ENCODE data around the gene CTNND1. TPM values are rescaled to one million over a fixed set of nuclear protein-coding genes. Genes with fewer than 3 reads are reported as not detected.
A peak's percentile ranks its signal among the peaks of the same experiment; 100 is the strongest.

Gene CTNND1
- total RNA-seq, 1 donor from 2014 or later: 69.5 TPM

- peak overlapping the region in 1 of 2 donors; percentile 28 for H3K27ac ChIP-seq
- no peaks in the 10 kb centered on the region for H3K27me3 ChIP-seq
- intact Hi-C loops (cut with DNase I): no loop called here
- TF ChIP-seq, protein P1, sequence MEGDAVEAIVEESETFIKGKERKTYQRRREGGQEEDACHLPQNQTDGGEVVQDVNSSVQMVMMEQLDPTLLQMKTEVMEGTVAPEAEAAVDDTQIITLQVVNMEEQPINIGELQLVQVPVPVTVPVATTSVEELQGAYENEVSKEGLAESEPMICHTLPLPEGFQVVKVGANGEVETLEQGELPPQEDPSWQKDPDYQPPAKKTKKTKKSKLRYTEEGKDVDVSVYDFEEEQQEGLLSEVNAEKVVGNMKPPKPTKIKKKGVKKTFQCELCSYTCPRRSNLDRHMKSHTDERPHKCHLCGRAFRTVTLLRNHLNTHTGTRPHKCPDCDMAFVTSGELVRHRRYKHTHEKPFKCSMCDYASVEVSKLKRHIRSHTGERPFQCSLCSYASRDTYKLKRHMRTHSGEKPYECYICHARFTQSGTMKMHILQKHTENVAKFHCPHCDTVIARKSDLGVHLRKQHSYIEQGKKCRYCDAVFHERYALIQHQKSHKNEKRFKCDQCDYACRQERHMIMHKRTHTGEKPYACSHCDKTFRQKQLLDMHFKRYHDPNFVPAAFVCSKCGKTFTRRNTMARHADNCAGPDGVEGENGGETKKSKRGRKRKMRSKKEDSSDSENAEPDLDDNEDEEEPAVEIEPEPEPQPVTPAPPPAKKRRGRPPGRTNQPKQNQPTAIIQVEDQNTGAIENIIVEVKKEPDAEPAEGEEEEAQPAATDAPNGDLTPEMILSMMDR (IDR thresholded peaks at IDR 0.05): no peak
- H3K4me1 ChIP-seq: peaks cover 0 to 41% of the 10 kb centered on the region in 2 donors
- DNase-seq (ENCODE audit: low spot score in 2 of 2): no peak
- peaks cover 0 to 3% of the 10 kb centered on the region in 2 donors for H3K36me3 ChIP-seq
- H3K9me3 ChIP-seq: no peaks in the 10 kb centered on the region
- H3K4me3 ChIP-seq: no peak overlapping the region
Observed at GRCh38 chr11:57786436-57786835, 24.8 kb downstream of the CTNND1 start.

DNA sequence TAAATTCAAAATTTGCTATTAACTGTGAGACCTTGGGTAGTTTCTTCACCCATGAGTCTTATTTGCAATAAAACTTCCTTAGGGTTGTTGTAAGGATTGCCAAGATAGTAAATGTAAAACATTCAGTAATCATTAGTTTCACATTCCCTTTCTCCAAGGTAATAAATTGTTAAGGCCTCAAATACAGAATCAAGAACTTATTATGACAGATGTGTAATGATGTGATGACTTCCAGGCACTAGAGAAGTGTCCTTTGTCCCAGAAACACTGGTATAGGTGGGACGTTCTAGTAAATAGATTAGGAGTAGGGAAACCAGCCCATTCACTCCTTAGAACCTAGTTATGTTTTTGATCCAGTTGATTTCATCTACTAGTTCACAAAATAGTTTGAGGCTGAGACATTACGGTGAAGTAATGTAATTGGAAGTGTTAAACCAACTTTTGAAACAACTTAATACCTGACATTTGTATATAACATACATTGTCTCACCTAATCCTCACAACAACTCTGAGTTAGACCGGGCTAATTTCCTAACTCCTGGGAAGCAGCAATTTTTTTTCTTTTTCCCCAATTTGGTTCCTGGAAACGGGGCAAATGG is 25.5 kb downstream of the CTNND1 start:
- Histone ChIP-seq H3K36me3 (peaks cover 4 to 10% of the 10 kb centered on the region in 2 donors), H3K4me1 (peaks cover 0 to 35% of the 10 kb centered on the region in 2 donors), H3K9me3 (no peaks in the 10 kb centered on the region), H3K4me3 (no peak overlapping the region), H3K27me3 (no peaks in the 10 kb centered on the region), H3K27ac (no peak overlapping the region)
- no peak for DNase-seq (ENCODE audit: low spot score in 2 of 2)
- intact Hi-C loops (cut with DNase I): no loop called here
- TF ChIP-seq, protein P1 (IDR thresholded peaks at IDR 0.05): no peak

GRCh38 chr11:57787920-57788702 is 26.5 kb downstream of the CTNND1 start:
- intact Hi-C loops (cut with DNase I): no loop called here
- no peaks in the 10 kb centered on the region for H3K27me3 ChIP-seq
- H3K9me3 ChIP-seq: no peaks in the 10 kb centered on the region
- peaks cover 4 to 11% of the 10 kb centered on the region in 2 donors for H3K36me3 ChIP-seq
- DNase-seq (ENCODE audit: low spot score in 2 of 2): no peak
- peaks cover 0 to 38% of the 10 kb centered on the region in 2 donors for H3K4me1 ChIP-seq
- no peak overlapping the region for H3K27ac ChIP-seq
- TF ChIP-seq, protein P1 (IDR thresholded peaks at IDR 0.05): no peak
- no peak overlapping the region for H3K4me3 ChIP-seq

GRCh38 chr11:57788703-57789088 is 27.1 kb downstream of the CTNND1 start:
- Histone ChIP-seq H3K9me3 (no peaks in the 10 kb centered on the region), H3K27ac (no peak overlapping the region), H3K36me3 (peaks cover 4 to 11% of the 10 kb centered on the region in 2 donors), H3K27me3 (no peaks in the 10 kb centered on the region), H3K4me1 (peaks cover 0 to 38% of the 10 kb centered on the region in 2 donors), H3K4me3 (no peak overlapping the region)
- intact Hi-C loops (cut with DNase I): no loop called here
- DNase-seq (ENCODE audit: low spot score in 2 of 2): no peak
- TF ChIP-seq, protein P1 (IDR thresholded peaks at IDR 0.05): no peak

DNA sequence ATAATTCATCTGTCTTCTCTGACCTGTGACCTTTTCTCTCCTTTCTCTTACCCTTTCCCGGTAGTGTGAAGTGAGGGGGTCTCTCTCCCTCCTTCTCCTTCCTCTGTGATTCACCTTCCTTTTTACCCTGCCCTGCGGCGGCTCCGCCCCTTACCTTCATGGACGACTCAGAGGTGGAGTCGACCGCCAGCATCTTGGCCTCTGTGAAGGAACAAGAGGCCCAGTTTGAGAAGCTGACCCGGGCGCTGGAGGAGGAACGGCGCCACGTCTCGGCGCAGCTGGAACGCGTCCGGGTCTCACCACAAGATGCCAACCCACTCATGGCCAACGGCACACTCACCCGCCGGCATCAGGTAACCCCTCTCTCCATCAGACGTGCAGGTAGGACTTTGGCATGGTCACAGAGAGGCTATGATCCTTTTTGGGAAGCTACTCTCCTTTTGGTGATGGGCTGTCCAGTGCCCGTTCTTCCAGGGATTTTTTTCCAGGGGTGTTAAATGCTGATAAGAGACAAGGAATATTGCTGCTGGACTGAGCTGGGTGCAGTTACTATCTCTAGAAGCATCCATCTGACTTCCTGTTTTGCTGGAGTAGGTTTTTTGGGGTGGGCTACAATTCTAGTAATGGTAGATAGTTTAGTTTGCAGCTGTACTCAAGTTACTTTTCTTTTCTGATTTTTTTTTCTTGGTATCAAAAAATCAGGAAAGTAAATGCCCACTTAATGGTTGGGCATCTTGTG is 29.9 kb downstream of the CTNND1 start:
- DNase-seq (ENCODE audit: low spot score in 2 of 2): no peak
- no peaks in the 10 kb centered on the region for H3K27me3 ChIP-seq
- TF ChIP-seq, protein P1 (IDR thresholded peaks at IDR 0.05): no peak
- intact Hi-C loops (cut with DNase I): no loop called here
- H3K27ac ChIP-seq: peak overlapping the region in 1 of 2 donors; percentile 31
- no peak overlapping the region for H3K4me3 ChIP-seq
- H3K9me3 ChIP-seq: no peaks in the 10 kb centered on the region
- H3K4me1 ChIP-seq: peaks cover 0 to 23% of the 10 kb centered on the region in 2 donors
- peaks cover 16 to 28% of the 10 kb centered on the region in 2 donors for H3K36me3 ChIP-seq
